GM06990 (cell line): ENCODE results near the gene FERMT3.

Experiments
- DNase-seq: peaks from one replicate; pipeline ENCODE4 v3.0.0-alpha.2; 2011; ENCODE audit not compliant: insufficient read length; ENCODE audit errors: extremely low read depth
- H3K27me3 ChIP-seq: replicated peaks from 2 replicates; pipeline ENCODE4 v1.6.0; 2011; ENCODE audit warnings: low read length; ENCODE audit not compliant: control insufficient read depth, insufficient read depth
- H3K36me3 ChIP-seq: 2 replicates; pipeline ENCODE4 v1.5.1; 2011; ENCODE audit warnings: low read length; ENCODE audit not compliant: control insufficient read depth, insufficient read depth
- H3K4me3 ChIP-seq: replicated peaks from 2 replicates; pipeline ENCODE4 v1.5.1; 2011; ENCODE audit warnings: low read depth, mild to moderate bottlenecking, control low read depth, low read length
- TF ChIP-seq, protein P1 (sequence below): IDR thresholded peaks from 2 replicates; pipeline ENCODE4 v1.5.1; 2011; ENCODE audit warnings: low read length, control low read depth, mild to moderate bottlenecking, inconsistent platforms; ENCODE audit not compliant: insufficient read depth, poor library complexity, severe bottlenecking

FERMT3 gene

DNA sequence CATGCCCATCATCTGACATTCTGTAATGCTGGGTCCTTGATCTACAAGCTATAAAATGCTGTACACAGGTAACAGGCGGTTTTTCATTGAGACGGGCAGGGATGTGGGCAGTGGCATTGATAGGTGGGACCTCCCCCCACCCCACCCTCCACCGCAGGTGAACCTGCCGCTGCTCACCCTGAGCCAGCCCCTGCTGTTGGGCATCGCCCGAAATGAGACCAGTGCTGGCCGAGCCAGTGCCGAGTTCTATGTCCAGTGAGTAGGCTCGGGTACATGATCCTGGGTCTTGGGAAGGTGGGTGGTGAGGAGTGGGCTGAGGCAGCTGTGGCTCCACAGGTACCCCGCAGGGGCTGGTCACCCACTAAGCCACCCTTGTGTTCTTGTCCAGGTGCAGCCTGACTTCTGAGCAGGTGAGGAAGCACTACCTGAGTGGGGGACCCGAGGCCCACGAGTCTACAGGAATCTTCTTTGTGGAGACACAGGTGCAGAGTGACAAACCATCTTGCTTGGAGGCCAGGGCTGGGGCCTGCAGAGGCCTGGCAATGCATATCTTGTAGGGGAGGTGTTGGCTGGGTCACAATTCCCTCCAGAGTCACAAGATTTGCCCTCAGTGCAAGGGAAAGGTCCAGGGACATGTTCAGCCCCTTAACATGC, 22.7 kb downstream of the FERMT3 start:
- H3K4me3 ChIP-seq: no peak overlapping the region
- TF ChIP-seq, protein P1, sequence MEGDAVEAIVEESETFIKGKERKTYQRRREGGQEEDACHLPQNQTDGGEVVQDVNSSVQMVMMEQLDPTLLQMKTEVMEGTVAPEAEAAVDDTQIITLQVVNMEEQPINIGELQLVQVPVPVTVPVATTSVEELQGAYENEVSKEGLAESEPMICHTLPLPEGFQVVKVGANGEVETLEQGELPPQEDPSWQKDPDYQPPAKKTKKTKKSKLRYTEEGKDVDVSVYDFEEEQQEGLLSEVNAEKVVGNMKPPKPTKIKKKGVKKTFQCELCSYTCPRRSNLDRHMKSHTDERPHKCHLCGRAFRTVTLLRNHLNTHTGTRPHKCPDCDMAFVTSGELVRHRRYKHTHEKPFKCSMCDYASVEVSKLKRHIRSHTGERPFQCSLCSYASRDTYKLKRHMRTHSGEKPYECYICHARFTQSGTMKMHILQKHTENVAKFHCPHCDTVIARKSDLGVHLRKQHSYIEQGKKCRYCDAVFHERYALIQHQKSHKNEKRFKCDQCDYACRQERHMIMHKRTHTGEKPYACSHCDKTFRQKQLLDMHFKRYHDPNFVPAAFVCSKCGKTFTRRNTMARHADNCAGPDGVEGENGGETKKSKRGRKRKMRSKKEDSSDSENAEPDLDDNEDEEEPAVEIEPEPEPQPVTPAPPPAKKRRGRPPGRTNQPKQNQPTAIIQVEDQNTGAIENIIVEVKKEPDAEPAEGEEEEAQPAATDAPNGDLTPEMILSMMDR: no peak
- no peak for DNase-seq
- peaks cover 3% of the 10 kb centered on the region for H3K36me3 ChIP-seq
- no peaks in the 10 kb centered on the region for H3K27me3 ChIP-seq

- TF ChIP-seq, protein P1: no peak
- Histone ChIP-seq H3K27me3 (no peaks in the 10 kb centered on the region), H3K4me3 (peak overlapping the region; percentile 79), H3K36me3 (peaks cover under 1% of the 10 kb centered on the region)
- no peak for DNase-seq
Measured at GRCh38 chr11:64229744-64230170, 23.2 kb downstream of the FERMT3 start.

GRCh38 chr11:64230171-64230984, 23.9 kb downstream of the FERMT3 start, which contains the start of gene DNAJC4:
TSS of gene DNAJC4 (plus strand) at chr11:64230548. CDS start at chr11:64230855, 307 bp downstream.
- DNase-seq: peak; percentile 90
- H3K4me3 ChIP-seq: peak within 1 kb of the TSS; percentile 79
- TF ChIP-seq, protein P1: no peak
- no peaks in the 10 kb centered on the region for H3K27me3 ChIP-seq
- no peaks in the 10 kb centered on the region; the same call in none of the 2 replicates for H3K36me3 ChIP-seq

GRCh38 chr11:64230985-64231365, 24.5 kb downstream of the FERMT3 start:
- Histone ChIP-seq H3K36me3 (no peaks in the 10 kb centered on the region; the same call in none of the 2 replicates), H3K27me3 (no peaks in the 10 kb centered on the region), H3K4me3 (peak overlapping the region; percentile 79)
- TF ChIP-seq, protein P1: no peak
- DNase-seq: no peak

DNA sequence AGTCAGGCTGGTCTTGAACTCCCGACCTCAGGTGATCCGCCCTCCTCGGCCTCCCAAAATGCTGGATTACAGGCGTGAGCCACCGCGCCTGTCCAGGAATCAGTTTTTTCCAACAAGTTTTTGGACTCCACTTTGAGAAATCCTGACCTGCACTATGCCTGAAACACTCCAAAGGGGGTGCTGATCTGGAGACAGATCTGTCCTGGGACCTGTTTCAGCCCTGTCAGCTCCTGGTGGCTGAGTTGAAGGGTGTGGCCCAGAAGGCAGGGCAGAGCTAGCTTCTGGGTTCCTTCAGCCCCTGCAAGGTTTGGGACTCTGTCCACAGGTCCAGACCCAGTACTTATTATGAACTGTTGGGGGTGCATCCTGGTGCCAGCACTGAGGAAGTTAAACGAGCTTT, 25.0 kb downstream of the FERMT3 start:
- Histone ChIP-seq H3K27me3 (no peaks in the 10 kb centered on the region), H3K36me3 (no peaks in the 10 kb centered on the region; the same call in none of the 2 replicates), H3K4me3 (no peak overlapping the region)
- DNase-seq: no peak
- TF ChIP-seq, protein P1: no peak
